ENCODE measurements around the gene HIGD2A. TPM values are rescaled to one million over a fixed set of nuclear protein-coding genes. Genes with fewer than 3 reads are reported as not detected.

Gene HIGD2A
- total RNA-seq, 1 experiment from 2014 or later = 98.2 TPM

GRCh38 chr5:176381423-176381822, 7.1 kb upstream of the HIGD2A start (continued):
- no peak for TF ChIP-seq ZNF281 (CRISPR knock-in tag; IDR thresholded peaks at IDR 0.05)
- no peak for TF ChIP-seq ARID4B (CRISPR knock-in tag; IDR thresholded peaks at IDR 0.05; ENCODE audit: borderline replicate concordance)
- TF ChIP-seq JAZF1 (CRISPR knock-in tag; IDR thresholded peaks at IDR 0.05) = no peak
- TF ChIP-seq MAX (CRISPR knock-in tag; IDR thresholded peaks at IDR 0.05) = no peak

GRCh38 chr5:176381979-176382378, 6.6 kb upstream of the HIGD2A start:
- Mint-ChIP-seq H3K9me3 (no peaks in the 10 kb centered on the region), H3K4me1 (peaks cover 7% of the 10 kb centered on the region), H3K4me3 (no peak overlapping the region), H3K27ac (no peak overlapping the region), H3K27me3 (ENCODE audit: low read depth) (no peaks in the 10 kb centered on the region), H3K36me3 (peaks cover 57% of the 10 kb centered on the region)
- ChIA-PET CTCF (no interaction called here), POLR2A (no interaction called here)
- no peak for DNase-seq (ENCODE audit: low spot score)
- no peak for ATAC-seq
- TF ChIP-seq ELF4 (CRISPR knock-in tag; IDR thresholded peaks at IDR 0.05; ENCODE audit: low read depth) = no peak
- TF ChIP-seq ARID4B (CRISPR knock-in tag; IDR thresholded peaks at IDR 0.05; ENCODE audit: borderline replicate concordance) = no peak
- no peak for TF ChIP-seq TP53 (CRISPR knock-in tag; IDR thresholded peaks at IDR 0.05)
- no peak for TF ChIP-seq IRF1 (CRISPR knock-in tag; IDR thresholded peaks at IDR 0.05)
- TF ChIP-seq USF1 (CRISPR knock-in tag; IDR thresholded peaks at IDR 0.05) = no peak
- TF ChIP-seq MLX (CRISPR knock-in tag; IDR thresholded peaks at IDR 0.05) = no peak
- no peak for TF ChIP-seq JAZF1 (CRISPR knock-in tag; IDR thresholded peaks at IDR 0.05)
- TF ChIP-seq ZNF425 (CRISPR knock-in tag; conservative IDR thresholded peaks at IDR 0.05) = no peak
- no peak for TF ChIP-seq NFATC4 (CRISPR knock-in tag; IDR thresholded peaks at IDR 0.05)
- TF ChIP-seq MAX (CRISPR knock-in tag; IDR thresholded peaks at IDR 0.05) = no peak
- no peak for TF ChIP-seq PRDM15 (CRISPR knock-in tag; IDR thresholded peaks at IDR 0.05)

All from WTC11 (cell line).